Natural killer cell (primary cell): ENCODE results near the gene CSMD2. TPM values are rescaled to one million over a fixed set of nuclear protein-coding genes. Genes with fewer than 3 reads are reported as not detected.

ENCODE experiments used
- ATAC-seq, 3 donors: fragments of 150-1000 bp in 2 of 3; fragments of 200-7000 bp in 1 of 3; cut with Tn5 transposase; 1 replicate in 1 of 3; 2 replicates in 2 of 3; pipeline ENCODE4 v1.10.0; 2021; ENCODE audit warnings: mild to moderate bottlenecking in 2 of 3, moderate library complexity in 2 of 3
- DNase-seq, 2 donors: peaks; one replicate each; pipeline versions ENCODE4 v3.0.0 to v3.0.0-alpha.2; 2013 to 2021; ENCODE audit warnings: mixed read lengths in 1 of 2
- H3K27ac ChIP-seq: one replicate; pipeline ENCODE4 v1.5.1; 2013; ENCODE audit warnings: mild to moderate bottlenecking, low read length
- H3K27me3 ChIP-seq: one replicate; pipeline ENCODE4 v1.6.1; 2013; ENCODE audit warnings: low read length; ENCODE audit not compliant: control insufficient read depth, insufficient read depth
- H3K36me3 ChIP-seq: one replicate; pipeline ENCODE4 v1.6.1; 2013; ENCODE audit warnings: low read length; ENCODE audit not compliant: control insufficient read depth, insufficient read depth
- H3K4me1 ChIP-seq: one replicate; pipeline ENCODE4 v1.6.1; 2013; ENCODE audit warnings: low read length; ENCODE audit not compliant: control insufficient read depth, insufficient read depth
- H3K4me3 ChIP-seq: one replicate; pipeline ENCODE4 v1.5.1; 2013; ENCODE audit warnings: low read length
- H3K9me3 ChIP-seq: one replicate; pipeline ENCODE4 v1.6.1; 2013; ENCODE audit warnings: low read length; ENCODE audit not compliant: control insufficient read depth, insufficient read depth
- H3K27ac Mint-ChIP-seq, 2 donors: one replicate each; pipeline ENCODE4 v1.8.0; 2022; ENCODE audit warnings: mild to moderate bottlenecking in 2 of 2, mixed read lengths in 2 of 2, moderate library complexity in 1 of 2
- H3K27me3 Mint-ChIP-seq, 2 donors: one replicate each; pipeline ENCODE4 v1.8.0; 2022; ENCODE audit warnings: low read depth in 2 of 2, mixed read lengths in 2 of 2
- H3K36me3 Mint-ChIP-seq: one replicate; pipeline ENCODE4 v1.8.0; 2022; ENCODE audit warnings: mixed read lengths
- H3K4me1 Mint-ChIP-seq, 2 donors: one replicate each; pipeline ENCODE4 v1.8.0; 2022; ENCODE audit warnings: mixed read lengths in 2 of 2
- H3K4me3 Mint-ChIP-seq: one replicate; pipeline ENCODE4 v1.8.0; 2022; ENCODE audit warnings: mild to moderate bottlenecking, moderate library complexity, mixed read lengths
- H3K9me3 Mint-ChIP-seq, 2 donors: one replicate each; pipeline ENCODE4 v1.8.0; 2022; ENCODE audit warnings: mixed read lengths in 2 of 2
- CTCF ChIP-seq: fragments of 200-600 bp; IDR thresholded peaks from one replicate; pipeline ENCODE4 v1.8.0; 2022; ENCODE audit warnings: antibody characterized with exemption
- WGBS: methylation state at CpG from one replicate; pipeline ENCODE4 v1.1.7; 2013; ENCODE audit warnings: missing lambda C conversion rate; ENCODE audit not compliant: insufficient coverage; 5-methylcytosine and 5-hydroxymethylcytosine counted together
- intact Hi-C: fragments of 100-400 bp; cut with micrococcal nuclease; formaldehyde crosslinking; loops from one replicate; pipeline ENCODE4 v1.14.2; 2022
- total RNA-seq, 4 donors: library from RNA; stranded (reverse); fragments of 120-200 nt in 1 of 4; gene quantifications; one replicate each; pipeline versions ENCODE4 v1.2.3 to v1.2.4, GENCODE V29; 2013 to 2022

CSMD2 gene
- total RNA-seq, 3 donors from 2014 or later (not counting 1 experiment from before 2014, with no cell fraction given), result not detected

GRCh38 chr1:33982419-33982818 lies 182.6 kb downstream of the CSMD2 start:
- Mint-ChIP-seq H3K4me1 (no peaks in the 10 kb centered on the region), H3K36me3 (no peaks in the 10 kb centered on the region), H3K4me3 (no peak overlapping the region), H3K9me3 (no peaks in the 10 kb centered on the region), H3K27ac (no peak overlapping the region), H3K27me3 (peaks cover 26 to 27% of the 10 kb centered on the region in 2 donors)
- Histone ChIP-seq H3K27ac (no peak overlapping the region), H3K9me3 (no peaks in the 10 kb centered on the region), H3K27me3 (no peaks in the 10 kb centered on the region), H3K4me3 (no peak overlapping the region), H3K4me1 (no peaks in the 10 kb centered on the region), H3K36me3 (no peaks in the 10 kb centered on the region)
- 87% methylated on average over 5 of the region's 5 CpGs for WGBS
- DNase-seq (no peak), ATAC-seq (no peak)
- no peak for TF ChIP-seq CTCF
- intact Hi-C loops, result no loop called here

GRCh38 chr1:33979341-33979740 lies 185.7 kb downstream of the CSMD2 start:
- 84% methylated on average over 4 of the region's 4 CpGs for WGBS
- H3K27me3 ChIP-seq, result no peaks in the 10 kb centered on the region
- no peaks in the 10 kb centered on the region for H3K4me1 Mint-ChIP-seq
- H3K27ac Mint-ChIP-seq, result no peak overlapping the region
- intact Hi-C loops, result no loop called here
- ATAC-seq (no peak), DNase-seq (no peak)
- TF ChIP-seq CTCF, result no peak
- H3K9me3 Mint-ChIP-seq, result no peaks in the 10 kb centered on the region
- no peaks in the 10 kb centered on the region for H3K4me1 ChIP-seq
- no peaks in the 10 kb centered on the region for H3K36me3 Mint-ChIP-seq
- no peak overlapping the region for H3K4me3 Mint-ChIP-seq
- H3K27ac ChIP-seq, result no peak overlapping the region
- no peak overlapping the region for H3K4me3 ChIP-seq
- H3K9me3 ChIP-seq, result no peaks in the 10 kb centered on the region
- no peaks in the 10 kb centered on the region for H3K36me3 ChIP-seq
- peaks cover 26 to 32% of the 10 kb centered on the region in 2 donors for H3K27me3 Mint-ChIP-seq

GRCh38 chr1:33975961-33976360 lies 189.1 kb downstream of the CSMD2 start:
- intact Hi-C loops, result no loop called here
- H3K4me3 ChIP-seq, result no peak overlapping the region
- peaks cover 14 to 24% of the 10 kb centered on the region in 2 donors for H3K27me3 Mint-ChIP-seq
- no peak overlapping the region for H3K27ac Mint-ChIP-seq
- H3K27ac ChIP-seq, result no peak overlapping the region
- no peaks in the 10 kb centered on the region for H3K9me3 Mint-ChIP-seq
- ATAC-seq, result no peak
- H3K4me1 ChIP-seq, result no peaks in the 10 kb centered on the region
- no peaks in the 10 kb centered on the region for H3K27me3 ChIP-seq
- no peaks in the 10 kb centered on the region for H3K9me3 ChIP-seq
- DNase-seq, result no peak
- H3K36me3 ChIP-seq, result no peaks in the 10 kb centered on the region
- WGBS, result 85% methylated on average over 3 of the region's 3 CpGs
- H3K36me3 Mint-ChIP-seq, result no peaks in the 10 kb centered on the region
- TF ChIP-seq CTCF, result no peak
- H3K4me1 Mint-ChIP-seq, result no peaks in the 10 kb centered on the region
- H3K4me3 Mint-ChIP-seq, result no peak overlapping the region

GRCh38 chr1:33973799-33974545 lies 191.1 kb downstream of the CSMD2 start:
- no peak for TF ChIP-seq CTCF
- H3K9me3 Mint-ChIP-seq, result no peaks in the 10 kb centered on the region
- no peak overlapping the region for H3K27ac Mint-ChIP-seq
- ATAC-seq, result no peak
- Histone ChIP-seq H3K27me3 (no peaks in the 10 kb centered on the region), H3K27ac (no peak overlapping the region), H3K4me3 (no peak overlapping the region), H3K36me3 (no peaks in the 10 kb centered on the region), H3K9me3 (no peaks in the 10 kb centered on the region), H3K4me1 (no peaks in the 10 kb centered on the region)
- no peaks in the 10 kb centered on the region for H3K36me3 Mint-ChIP-seq
- 77% methylated on average over 8 of the region's 8 CpGs for WGBS
- no peak for DNase-seq
- H3K27me3 Mint-ChIP-seq, result peaks cover 14 to 26% of the 10 kb centered on the region in 2 donors
- intact Hi-C loops, result no loop called here
- no peak overlapping the region for H3K4me3 Mint-ChIP-seq
- no peaks in the 10 kb centered on the region for H3K4me1 Mint-ChIP-seq
